Measurements from ENCODE around the gene STK32A. TPM values are rescaled to one million over a fixed set of nuclear protein-coding genes. Genes with fewer than 3 reads are reported as not detected.

Gene STK32A
- polyA plus RNA-seq, 1 donor (not counting 4 experiments of a cell fraction or from before 2014, with no cell fraction given) = 0.01 TPM

DNA sequence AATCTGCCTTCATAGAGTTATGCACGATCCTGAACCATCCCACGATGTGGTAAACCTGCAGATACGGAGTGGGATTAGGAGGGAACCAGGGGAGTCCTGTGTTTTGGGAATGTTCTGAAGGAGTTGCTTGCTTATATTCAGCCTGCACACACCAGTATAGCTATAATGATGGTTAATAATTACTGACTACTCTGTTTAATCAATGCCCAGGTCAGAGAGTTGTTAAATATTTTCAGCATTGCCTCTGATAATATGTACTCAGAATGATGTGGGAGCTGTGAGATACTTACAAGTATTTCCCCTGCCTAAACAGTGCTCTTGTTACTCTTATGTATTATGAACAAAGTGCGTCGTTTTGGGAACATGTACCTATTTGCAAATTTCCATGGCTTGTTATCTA lies 34.8 kb upstream of the STK32A start:
- TF ChIP-seq, protein P1, sequence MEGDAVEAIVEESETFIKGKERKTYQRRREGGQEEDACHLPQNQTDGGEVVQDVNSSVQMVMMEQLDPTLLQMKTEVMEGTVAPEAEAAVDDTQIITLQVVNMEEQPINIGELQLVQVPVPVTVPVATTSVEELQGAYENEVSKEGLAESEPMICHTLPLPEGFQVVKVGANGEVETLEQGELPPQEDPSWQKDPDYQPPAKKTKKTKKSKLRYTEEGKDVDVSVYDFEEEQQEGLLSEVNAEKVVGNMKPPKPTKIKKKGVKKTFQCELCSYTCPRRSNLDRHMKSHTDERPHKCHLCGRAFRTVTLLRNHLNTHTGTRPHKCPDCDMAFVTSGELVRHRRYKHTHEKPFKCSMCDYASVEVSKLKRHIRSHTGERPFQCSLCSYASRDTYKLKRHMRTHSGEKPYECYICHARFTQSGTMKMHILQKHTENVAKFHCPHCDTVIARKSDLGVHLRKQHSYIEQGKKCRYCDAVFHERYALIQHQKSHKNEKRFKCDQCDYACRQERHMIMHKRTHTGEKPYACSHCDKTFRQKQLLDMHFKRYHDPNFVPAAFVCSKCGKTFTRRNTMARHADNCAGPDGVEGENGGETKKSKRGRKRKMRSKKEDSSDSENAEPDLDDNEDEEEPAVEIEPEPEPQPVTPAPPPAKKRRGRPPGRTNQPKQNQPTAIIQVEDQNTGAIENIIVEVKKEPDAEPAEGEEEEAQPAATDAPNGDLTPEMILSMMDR (optimal IDR thresholded peaks at IDR 0.05 in 1 of 3, IDR thresholded peaks at IDR 0.05 in 1 of 3, conservative IDR thresholded peaks at IDR 0.05 in 1 of 3; ENCODE audit: extremely low read depth in 1 of 3, insufficient read depth in 2 of 3, low read length in 3 of 3) = no peak
- no peak for TF ChIP-seq EZH2 (IDR thresholded peaks at IDR 0.05; ENCODE audit: low read length)
- Histone ChIP-seq H3K36me3 (ENCODE audit: control insufficient read depth in 2 of 2, extremely low read depth in 1 of 2, insufficient read depth in 2 of 2, low read length in 2 of 2) (no peaks in the 10 kb centered on the region), H3K4me3 (ENCODE audit: control insufficient read depth in 2 of 3, extremely low read depth in 1 of 3, insufficient read depth in 2 of 3, low read depth in 1 of 3, low read length in 3 of 3) (no peak overlapping the region), H3K9me3 (ENCODE audit: control insufficient read depth, low read depth, low read length) (no peaks in the 10 kb centered on the region), H2AFZ (ENCODE audit: control insufficient read depth, low read length) (no peak overlapping the region), H3K9ac (ENCODE audit: control insufficient read depth, extremely low read depth, insufficient read depth, low read length) (no peak overlapping the region), H3K9me1 (ENCODE audit: control insufficient read depth, extremely low read depth, insufficient read depth, low read length) (no peaks in the 10 kb centered on the region), H3K4me2 (ENCODE audit: control insufficient read depth, extremely low read depth, insufficient read depth, low read depth, low read length) (no peak overlapping the region), H3K79me2 (ENCODE audit: control insufficient read depth, insufficient read depth, low read length) (no peaks in the 10 kb centered on the region), H4K20me1 (ENCODE audit: control insufficient read depth, extremely low read depth, insufficient read depth, low read length) (no peaks in the 10 kb centered on the region), H3K4me1 (ENCODE audit: control insufficient read depth, extremely low read depth, insufficient read depth, low read length) (no peaks in the 10 kb centered on the region), H3K27ac (ENCODE audit: control insufficient read depth, insufficient read depth, low read length) (no peak overlapping the region), H3K27me3 (ENCODE audit: control insufficient read depth, extremely low read depth, insufficient read depth, low read length) (no peaks in the 10 kb centered on the region)
- DNase-seq (ENCODE audit: low read depth, low spot score) (no peak), FAIRE-seq (no peak)
- dilution Hi-C loops (cut with MboI; ENCODE audit: extremely low pct_ligation_motif_present, low sequenced_read_pairs) = no loop called here

DNA sequence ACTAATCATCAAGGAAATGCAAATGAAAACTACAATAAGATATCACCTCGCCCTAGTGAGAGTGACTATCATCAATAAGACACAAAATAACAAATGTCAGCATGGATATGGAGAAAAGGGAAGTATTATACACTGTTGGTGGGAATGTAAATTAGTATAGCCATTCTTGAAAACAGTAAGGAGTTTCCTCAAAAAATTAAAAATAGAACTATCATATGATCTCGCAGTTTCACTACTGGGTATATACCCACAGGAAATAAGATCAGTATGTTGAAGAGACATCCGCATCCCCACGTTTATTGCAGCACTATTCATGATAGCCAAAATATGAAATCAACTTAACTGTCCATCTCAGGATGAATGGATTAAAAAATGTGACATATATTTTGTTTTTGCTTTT lies 31.6 kb upstream of the STK32A start:
- Histone ChIP-seq H3K9me1 (ENCODE audit: control insufficient read depth, extremely low read depth, insufficient read depth, low read length) (no peaks in the 10 kb centered on the region), H3K9ac (ENCODE audit: control insufficient read depth, extremely low read depth, insufficient read depth, low read length) (no peak overlapping the region), H3K79me2 (ENCODE audit: control insufficient read depth, insufficient read depth, low read length) (no peaks in the 10 kb centered on the region), H3K4me1 (ENCODE audit: control insufficient read depth, extremely low read depth, insufficient read depth, low read length) (no peaks in the 10 kb centered on the region), H3K4me2 (ENCODE audit: control insufficient read depth, extremely low read depth, insufficient read depth, low read depth, low read length) (no peak overlapping the region), H3K9me3 (ENCODE audit: control insufficient read depth, low read depth, low read length) (no peaks in the 10 kb centered on the region), H2AFZ (ENCODE audit: control insufficient read depth, low read length) (no peak overlapping the region), H3K27ac (ENCODE audit: control insufficient read depth, insufficient read depth, low read length) (no peak overlapping the region), H3K4me3 (ENCODE audit: control insufficient read depth in 2 of 3, extremely low read depth in 1 of 3, insufficient read depth in 2 of 3, low read depth in 1 of 3, low read length in 3 of 3) (no peak overlapping the region), H3K27me3 (ENCODE audit: control insufficient read depth, extremely low read depth, insufficient read depth, low read length) (no peaks in the 10 kb centered on the region), H3K36me3 (ENCODE audit: control insufficient read depth in 2 of 2, extremely low read depth in 1 of 2, insufficient read depth in 2 of 2, low read length in 2 of 2) (no peaks in the 10 kb centered on the region), H4K20me1 (ENCODE audit: control insufficient read depth, extremely low read depth, insufficient read depth, low read length) (no peaks in the 10 kb centered on the region)
- dilution Hi-C loops (cut with MboI; ENCODE audit: extremely low pct_ligation_motif_present, low sequenced_read_pairs) = no loop called here
- TF ChIP-seq EZH2 (IDR thresholded peaks at IDR 0.05; ENCODE audit: low read length) = no peak
- TF ChIP-seq, protein P1 (optimal IDR thresholded peaks at IDR 0.05 in 1 of 3, IDR thresholded peaks at IDR 0.05 in 1 of 3, conservative IDR thresholded peaks at IDR 0.05 in 1 of 3; ENCODE audit: extremely low read depth in 1 of 3, insufficient read depth in 2 of 3, low read length in 3 of 3) = no peak
- no peak for FAIRE-seq
- DNase-seq (ENCODE audit: low read depth, low spot score) = no peak

Measured in keratinocyte (primary cell).